Lower leg skin (tissue), 3 donors: Measurements from ENCODE around the gene CIAO2B.

Experiments used
- POLR2A ChIP-seq, 2 donors: fragments of 450-650 bp; IDR thresholded peaks; one replicate each; pipeline ENCODE4 v1.6.1; 2016 to 2017; ENCODE audit warnings: antibody characterized with exemption in 2 of 2, mild to moderate bottlenecking in 1 of 2, moderate library complexity in 1 of 2
- TF ChIP-seq, protein P1 (sequence below), 3 donors: fragments of 450-650 bp; IDR thresholded peaks; one replicate each; pipeline ENCODE4 v1.5.1; 2016; ENCODE audit warnings: antibody characterized with exemption in 3 of 3, mild to moderate bottlenecking in 3 of 3, moderate library complexity in 2 of 3

DNA sequence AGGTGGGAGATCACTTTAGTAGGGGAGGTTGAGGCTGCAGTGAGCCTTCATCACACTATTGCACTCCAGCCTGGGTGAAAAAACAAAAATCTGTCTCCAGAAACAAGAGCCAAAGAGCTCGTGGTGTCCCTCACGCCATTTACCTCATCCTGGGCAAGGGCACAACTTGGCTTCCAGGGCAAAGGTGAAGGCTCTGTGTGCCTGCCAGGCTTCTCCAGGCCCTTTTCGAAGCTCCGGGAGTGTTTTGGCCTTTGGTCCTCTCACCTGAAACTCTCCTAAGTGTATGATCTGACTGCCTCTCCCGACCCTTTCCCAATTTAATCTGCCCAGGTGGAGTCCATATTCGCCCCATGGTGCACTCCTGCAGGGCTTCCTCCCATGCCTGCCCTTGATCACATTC is 15.3 kb upstream of the CIAO2B start:
- TF ChIP-seq, protein P1, sequence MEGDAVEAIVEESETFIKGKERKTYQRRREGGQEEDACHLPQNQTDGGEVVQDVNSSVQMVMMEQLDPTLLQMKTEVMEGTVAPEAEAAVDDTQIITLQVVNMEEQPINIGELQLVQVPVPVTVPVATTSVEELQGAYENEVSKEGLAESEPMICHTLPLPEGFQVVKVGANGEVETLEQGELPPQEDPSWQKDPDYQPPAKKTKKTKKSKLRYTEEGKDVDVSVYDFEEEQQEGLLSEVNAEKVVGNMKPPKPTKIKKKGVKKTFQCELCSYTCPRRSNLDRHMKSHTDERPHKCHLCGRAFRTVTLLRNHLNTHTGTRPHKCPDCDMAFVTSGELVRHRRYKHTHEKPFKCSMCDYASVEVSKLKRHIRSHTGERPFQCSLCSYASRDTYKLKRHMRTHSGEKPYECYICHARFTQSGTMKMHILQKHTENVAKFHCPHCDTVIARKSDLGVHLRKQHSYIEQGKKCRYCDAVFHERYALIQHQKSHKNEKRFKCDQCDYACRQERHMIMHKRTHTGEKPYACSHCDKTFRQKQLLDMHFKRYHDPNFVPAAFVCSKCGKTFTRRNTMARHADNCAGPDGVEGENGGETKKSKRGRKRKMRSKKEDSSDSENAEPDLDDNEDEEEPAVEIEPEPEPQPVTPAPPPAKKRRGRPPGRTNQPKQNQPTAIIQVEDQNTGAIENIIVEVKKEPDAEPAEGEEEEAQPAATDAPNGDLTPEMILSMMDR (IDR thresholded peaks at IDR 0.05), result no peak
- TF ChIP-seq POLR2A (IDR thresholded peaks at IDR 0.05), result no peak
